Rectal smooth muscle tissue (tissue), 1 donor: Measurements from ENCODE around the gene LRTM2.

ENCODE experiments used
- H3K27ac ChIP-seq: one replicate; pipeline ENCODE4 v1.7.0; 2013; ENCODE audit warnings: low read depth, low read length, inconsistent platforms
- H3K27me3 ChIP-seq: one replicate; pipeline ENCODE4 v1.7.0; 2013; ENCODE audit warnings: low read length; ENCODE audit not compliant: control insufficient read depth, insufficient read depth
- H3K36me3 ChIP-seq: one replicate; pipeline ENCODE4 v1.7.0; 2013; ENCODE audit warnings: low read length; ENCODE audit not compliant: control insufficient read depth, insufficient read depth
- H3K4me1 ChIP-seq: one replicate; pipeline ENCODE4 v1.7.0; 2013; ENCODE audit warnings: low read length; ENCODE audit not compliant: control insufficient read depth, insufficient read depth
- H3K4me3 ChIP-seq: one replicate; pipeline ENCODE4 v1.7.0; 2013; ENCODE audit warnings: low read length
- H3K9ac ChIP-seq: one replicate; pipeline ENCODE4 v1.7.0; 2013; ENCODE audit warnings: low read length

The LRTM2 gene

GRCh38 chr12:1830981-1831963 lies 10.9 kb downstream of the LRTM2 start:
- Histone ChIP-seq H3K27ac (no peak overlapping the region), H3K27me3 (peaks cover 2% of the 10 kb centered on the region), H3K4me1 (no peaks in the 10 kb centered on the region), H3K4me3 (no peak overlapping the region), H3K36me3 (no peaks in the 10 kb centered on the region), H3K9ac (no peak overlapping the region)

- peaks cover 2% of the 10 kb centered on the region for H3K27me3 ChIP-seq
- no peaks in the 10 kb centered on the region for H3K4me1 ChIP-seq
- H3K36me3 ChIP-seq, result no peaks in the 10 kb centered on the region
- no peak overlapping the region for H3K4me3 ChIP-seq
- no peak overlapping the region for H3K27ac ChIP-seq
- H3K9ac ChIP-seq, result no peak overlapping the region
Measured at GRCh38 chr12:1832801-1833595, 12.6 kb downstream of the LRTM2 start.

GRCh38 chr12:1833596-1834028 lies 13.2 kb downstream of the LRTM2 start:
- no peak overlapping the region for H3K27ac ChIP-seq
- no peak overlapping the region for H3K9ac ChIP-seq
- H3K36me3 ChIP-seq, result no peaks in the 10 kb centered on the region
- no peaks in the 10 kb centered on the region for H3K4me1 ChIP-seq
- H3K27me3 ChIP-seq, result peaks cover 2% of the 10 kb centered on the region
- no peak overlapping the region for H3K4me3 ChIP-seq

- Histone ChIP-seq H3K4me1 (no peaks in the 10 kb centered on the region), H3K27me3 (peaks cover 2% of the 10 kb centered on the region), H3K27ac (no peak overlapping the region), H3K9ac (no peak overlapping the region), H3K4me3 (no peak overlapping the region), H3K36me3 (no peaks in the 10 kb centered on the region)
Measured at GRCh38 chr12:1834186-1834925, 14.0 kb downstream of the LRTM2 start.

- no peaks in the 10 kb centered on the region for H3K4me1 ChIP-seq
- no peak overlapping the region for H3K4me3 ChIP-seq
- peaks cover 2% of the 10 kb centered on the region for H3K27me3 ChIP-seq
- no peaks in the 10 kb centered on the region for H3K36me3 ChIP-seq
- H3K27ac ChIP-seq, result no peak overlapping the region
- H3K9ac ChIP-seq, result no peak overlapping the region
Measured at GRCh38 chr12:1835211-1836131, 15.1 kb downstream of the LRTM2 start.

- Histone ChIP-seq H3K36me3 (no peaks in the 10 kb centered on the region), H3K27ac (no peak overlapping the region), H3K27me3 (peaks cover 2% of the 10 kb centered on the region), H3K9ac (no peak overlapping the region), H3K4me1 (no peaks in the 10 kb centered on the region), H3K4me3 (no peak overlapping the region)
Measured at GRCh38 chr12:1836241-1836803, 16.0 kb downstream of the LRTM2 start.

GRCh38 chr12:1836854-1837421 lies 16.6 kb downstream of the LRTM2 start:
- no peak overlapping the region for H3K4me3 ChIP-seq
- H3K27me3 ChIP-seq, result peaks cover 2% of the 10 kb centered on the region
- no peak overlapping the region for H3K9ac ChIP-seq
- H3K4me1 ChIP-seq, result no peaks in the 10 kb centered on the region
- no peaks in the 10 kb centered on the region for H3K36me3 ChIP-seq
- no peak overlapping the region for H3K27ac ChIP-seq

- Histone ChIP-seq H3K9ac (no peak overlapping the region), H3K4me3 (no peak overlapping the region), H3K27me3 (peaks cover 2% of the 10 kb centered on the region), H3K27ac (no peak overlapping the region), H3K4me1 (no peaks in the 10 kb centered on the region), H3K36me3 (no peaks in the 10 kb centered on the region)
Measured at GRCh38 chr12:1837541-1838204, 17.3 kb downstream of the LRTM2 start.

GRCh38 chr12:1838205-1838993 lies 18.0 kb downstream of the LRTM2 start:
- Histone ChIP-seq H3K4me1 (no peaks in the 10 kb centered on the region), H3K27me3 (peaks cover 2% of the 10 kb centered on the region), H3K4me3 (no peak overlapping the region), H3K36me3 (no peaks in the 10 kb centered on the region), H3K27ac (no peak overlapping the region), H3K9ac (no peak overlapping the region)

- Histone ChIP-seq H3K4me1 (no peaks in the 10 kb centered on the region), H3K27ac (no peak overlapping the region), H3K27me3 (peaks cover 2% of the 10 kb centered on the region), H3K9ac (no peak overlapping the region), H3K4me3 (no peak overlapping the region), H3K36me3 (no peaks in the 10 kb centered on the region)
Measured at GRCh38 chr12:1838994-1839365, 18.6 kb downstream of the LRTM2 start.
